DND-41 (cell line): ENCODE data around the gene AVEN.

Experiments used
- ATAC-seq: fragments of 200-7000 bp; cut with Tn5 transposase; 3 replicates; pipeline ENCODE4 v1.9.1; 2021; ENCODE audit warnings: low read depth; ENCODE audit not compliant: insufficient read depth
- DNase-seq: peaks from one replicate; pipeline ENCODE4 v3.0.0-alpha.2; 2020
- H2AFZ ChIP-seq: 2 replicates; pipeline ENCODE4 v1.6.0; 2012; ENCODE audit warnings: low read depth, low read length
- H3K27ac ChIP-seq: 2 replicates; pipeline ENCODE4 v1.5.1; 2012; ENCODE audit warnings: low read length, inconsistent platforms
- H3K27me3 ChIP-seq: fragments of 200-600 bp; sonication (generic); 2 replicates; pipeline ENCODE4 v1.6.0; 2012; ENCODE audit warnings: low read length, mild to moderate bottlenecking, inconsistent platforms; ENCODE audit not compliant: insufficient read depth, poor library complexity
- H3K36me3 ChIP-seq: 2 replicates; pipeline ENCODE4 v1.5.1; 2012; ENCODE audit warnings: low read length, inconsistent platforms; ENCODE audit not compliant: insufficient read depth
- H3K4me1 ChIP-seq: 2 replicates; pipeline ENCODE4 v1.5.1; 2012; ENCODE audit warnings: mild to moderate bottlenecking, low read length; ENCODE audit not compliant: insufficient read depth
- H3K4me2 ChIP-seq: 2 replicates; pipeline ENCODE4 v1.6.0; 2012; ENCODE audit warnings: mild to moderate bottlenecking, moderate library complexity, low read length, inconsistent platforms; ENCODE audit not compliant: insufficient read depth
- H3K4me3 ChIP-seq, 2 experiments: fragments of 200-600 bp in 1 of 2; shearing (Covaris generic) in 1 of 2; 2 replicates each; pipeline ENCODE4 v1.5.1; 2012 to 2016; ENCODE audit warnings: inconsistent platforms in 2 of 2, low read length in 2 of 2, mild to moderate bottlenecking in 2 of 2, low read depth in 1 of 2, moderate library complexity in 1 of 2
- H3K79me2 ChIP-seq: 2 replicates; pipeline ENCODE4 v1.6.0; 2012; ENCODE audit warnings: low read length, inconsistent platforms; ENCODE audit not compliant: insufficient read depth
- H3K9ac ChIP-seq: 2 replicates; pipeline ENCODE4 v1.6.0; 2012; ENCODE audit warnings: low read depth, mild to moderate bottlenecking, inconsistent platforms, low read length, moderate library complexity
- H3K9me3 ChIP-seq: 2 replicates; pipeline ENCODE4 v1.5.1; 2012; ENCODE audit warnings: low read length, moderate library complexity, mild to moderate bottlenecking, inconsistent platforms; ENCODE audit not compliant: insufficient read depth, severe bottlenecking
- H4K20me1 ChIP-seq: 2 replicates; pipeline ENCODE4 v1.6.0; 2012; ENCODE audit warnings: low read length; ENCODE audit not compliant: insufficient read depth
- EZH2 ChIP-seq: IDR thresholded peaks from 3 replicates; pipeline ENCODE4 v1.6.1; 2012; ENCODE audit warnings: borderline replicate concordance, low read depth, mild to moderate bottlenecking, moderate library complexity, low read length, inconsistent platforms; ENCODE audit not compliant: severe bottlenecking
- TF ChIP-seq, protein P1 (sequence below): IDR thresholded peaks from 2 replicates; pipeline ENCODE4 v1.5.1; 2012; ENCODE audit warnings: borderline replicate concordance, low read length, moderate library complexity, mild to moderate bottlenecking; ENCODE audit not compliant: poor library complexity, severe bottlenecking; ENCODE audit errors: extremely low read depth

Gene AVEN

DNA sequence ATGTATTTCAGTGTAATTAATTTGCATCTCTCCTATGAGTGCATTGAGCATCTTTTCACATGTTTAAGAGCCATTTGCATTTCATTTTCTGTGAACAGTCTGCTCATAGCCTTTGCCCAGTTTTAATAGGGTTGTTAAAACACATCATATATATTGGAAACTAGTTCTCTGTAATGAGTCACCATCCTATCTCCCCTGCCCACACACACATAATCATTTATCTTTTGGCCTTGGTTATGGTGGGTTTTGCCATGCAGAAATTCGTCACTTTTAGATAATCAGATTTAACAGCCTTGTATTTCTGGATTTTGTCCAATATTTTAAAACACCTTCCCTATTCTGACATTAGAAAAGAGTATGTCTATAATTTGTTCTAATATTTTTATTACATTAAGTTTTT, 82.6 kb downstream of the AVEN start:
- no peak overlapping the region for H3K4me3 ChIP-seq
- H3K27me3 ChIP-seq: no peaks in the 10 kb centered on the region
- no peak overlapping the region for H3K9ac ChIP-seq
- H4K20me1 ChIP-seq: no peaks in the 10 kb centered on the region
- no peaks in the 10 kb centered on the region for H3K79me2 ChIP-seq
- H3K4me1 ChIP-seq: no peaks in the 10 kb centered on the region
- TF ChIP-seq, protein P1, sequence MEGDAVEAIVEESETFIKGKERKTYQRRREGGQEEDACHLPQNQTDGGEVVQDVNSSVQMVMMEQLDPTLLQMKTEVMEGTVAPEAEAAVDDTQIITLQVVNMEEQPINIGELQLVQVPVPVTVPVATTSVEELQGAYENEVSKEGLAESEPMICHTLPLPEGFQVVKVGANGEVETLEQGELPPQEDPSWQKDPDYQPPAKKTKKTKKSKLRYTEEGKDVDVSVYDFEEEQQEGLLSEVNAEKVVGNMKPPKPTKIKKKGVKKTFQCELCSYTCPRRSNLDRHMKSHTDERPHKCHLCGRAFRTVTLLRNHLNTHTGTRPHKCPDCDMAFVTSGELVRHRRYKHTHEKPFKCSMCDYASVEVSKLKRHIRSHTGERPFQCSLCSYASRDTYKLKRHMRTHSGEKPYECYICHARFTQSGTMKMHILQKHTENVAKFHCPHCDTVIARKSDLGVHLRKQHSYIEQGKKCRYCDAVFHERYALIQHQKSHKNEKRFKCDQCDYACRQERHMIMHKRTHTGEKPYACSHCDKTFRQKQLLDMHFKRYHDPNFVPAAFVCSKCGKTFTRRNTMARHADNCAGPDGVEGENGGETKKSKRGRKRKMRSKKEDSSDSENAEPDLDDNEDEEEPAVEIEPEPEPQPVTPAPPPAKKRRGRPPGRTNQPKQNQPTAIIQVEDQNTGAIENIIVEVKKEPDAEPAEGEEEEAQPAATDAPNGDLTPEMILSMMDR: no peak
- no peak for TF ChIP-seq EZH2
- no peaks in the 10 kb centered on the region for H3K9me3 ChIP-seq
- H2AFZ ChIP-seq: no peak overlapping the region
- no peak overlapping the region for H3K27ac ChIP-seq
- DNase-seq (no peak), ATAC-seq (no peak)
- no peak overlapping the region for H3K4me2 ChIP-seq
- H3K36me3 ChIP-seq: no peaks in the 10 kb centered on the region

DNA sequence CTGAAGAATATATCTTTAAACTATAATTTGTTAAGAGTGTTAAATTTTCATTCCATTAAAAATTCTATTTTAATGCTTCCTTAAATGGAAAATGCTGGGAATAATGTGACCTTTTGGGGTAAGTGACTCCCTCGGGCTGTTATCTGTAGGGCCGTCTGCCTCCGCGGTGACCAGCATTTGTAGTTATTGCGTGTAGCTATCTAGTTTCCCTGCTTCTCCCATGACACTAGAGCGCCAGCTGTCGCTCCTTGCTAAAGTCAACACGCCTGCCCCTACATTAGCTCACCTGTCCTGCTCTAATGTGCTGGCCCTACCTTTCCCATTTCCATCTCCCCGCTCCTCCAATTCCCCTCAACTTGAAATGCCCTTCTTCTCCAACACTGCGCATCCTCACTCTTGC, 83.1 kb downstream of the AVEN start:
- H3K4me2 ChIP-seq: no peak overlapping the region
- no peak overlapping the region for H3K9ac ChIP-seq
- DNase-seq: no peak
- no peaks in the 10 kb centered on the region for H3K27me3 ChIP-seq
- no peaks in the 10 kb centered on the region for H3K9me3 ChIP-seq
- no peak for TF ChIP-seq EZH2
- TF ChIP-seq, protein P1: no peak
- no peak overlapping the region for H3K27ac ChIP-seq
- H3K4me1 ChIP-seq: no peaks in the 10 kb centered on the region
- no peaks in the 10 kb centered on the region for H3K36me3 ChIP-seq
- H3K4me3 ChIP-seq: no peak overlapping the region
- no peak for ATAC-seq
- H4K20me1 ChIP-seq: no peaks in the 10 kb centered on the region
- H2AFZ ChIP-seq: no peak overlapping the region
- H3K79me2 ChIP-seq: no peaks in the 10 kb centered on the region

DNA sequence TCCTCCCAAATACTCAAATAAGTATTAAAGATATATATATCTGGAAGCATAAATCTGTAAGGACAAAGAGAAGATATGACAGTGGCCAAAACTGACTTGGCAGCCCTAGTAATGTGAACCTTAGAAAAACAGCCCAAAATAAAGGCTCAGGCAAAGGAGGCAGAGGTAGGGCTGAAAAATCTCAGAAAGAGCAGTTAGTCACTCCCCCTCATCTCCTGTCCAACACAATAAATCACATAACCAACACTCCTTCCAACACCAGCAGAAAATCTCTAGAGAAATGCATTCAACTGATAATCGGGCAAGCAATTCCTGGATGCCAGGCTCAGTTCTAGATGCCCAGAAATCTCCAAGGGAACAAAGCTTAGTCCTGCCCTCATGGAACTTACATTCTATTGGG, 92.9 kb downstream of the AVEN start:
- Histone ChIP-seq H3K27ac (no peak overlapping the region), H3K4me3 (no peak overlapping the region), H4K20me1 (no peaks in the 10 kb centered on the region), H3K27me3 (no peaks in the 10 kb centered on the region), H3K4me2 (no peak overlapping the region), H3K36me3 (no peaks in the 10 kb centered on the region), H3K9ac (no peak overlapping the region), H3K4me1 (no peaks in the 10 kb centered on the region), H3K9me3 (no peaks in the 10 kb centered on the region), H3K79me2 (no peaks in the 10 kb centered on the region), H2AFZ (no peak overlapping the region)
- TF ChIP-seq EZH2: no peak
- TF ChIP-seq, protein P1: no peak
- DNase-seq (no peak), ATAC-seq (no peak)
